Stimulated activated CD4-positive, alpha-beta T cell treated with anti-CD3 and anti-CD28 coated beads, Interleukin-4, amount 100 ng/mL, for 24 hours (primary cell): ENCODE measurements around the gene PATZ1.
A peak's percentile ranks its signal among the peaks of the same experiment; 100 is the strongest.

Experiments used
- DNase-seq: peaks from one replicate; pipeline ENCODE4 v3.0.0-alpha.2; 2020

Gene PATZ1

DNA sequence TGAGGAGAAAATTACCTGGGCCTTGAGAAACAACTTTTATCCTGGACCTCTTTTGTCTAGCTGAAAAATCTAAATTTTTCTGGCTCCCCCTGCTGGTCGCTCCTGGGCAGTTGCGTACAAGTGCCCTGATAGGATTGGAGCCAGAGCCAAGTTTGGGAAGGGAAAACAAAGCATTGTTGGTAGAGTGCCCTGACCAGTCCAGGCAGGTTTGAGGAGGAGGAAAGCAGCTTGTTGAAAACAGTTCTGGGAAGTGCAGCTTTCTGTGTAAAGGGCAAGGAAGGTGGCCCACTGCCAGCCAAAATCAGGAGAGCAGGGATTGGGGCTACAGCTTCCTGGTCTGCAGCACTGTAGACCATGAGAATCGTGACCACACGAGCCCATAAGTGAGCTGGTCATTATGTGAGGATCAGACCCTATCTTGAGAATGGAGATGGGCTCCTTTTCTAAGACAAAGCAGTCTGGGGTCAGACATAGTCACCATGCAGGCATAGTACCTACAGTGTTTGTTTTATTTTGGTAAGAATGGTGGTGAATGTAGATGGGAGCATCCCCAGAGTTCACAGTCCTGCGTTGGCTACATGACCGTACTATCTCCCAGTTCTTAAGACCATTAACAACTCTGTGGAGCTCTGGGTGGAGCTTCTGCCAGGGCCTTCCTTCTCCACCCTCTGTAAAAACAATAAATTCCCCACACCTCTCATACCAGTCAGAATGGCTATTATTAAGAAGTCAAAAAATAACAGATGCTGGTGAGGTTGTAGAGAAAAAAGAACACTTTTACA, 32.6 kb downstream of the PATZ1 start:
- peak; percentile 75 for DNase-seq

DNA sequence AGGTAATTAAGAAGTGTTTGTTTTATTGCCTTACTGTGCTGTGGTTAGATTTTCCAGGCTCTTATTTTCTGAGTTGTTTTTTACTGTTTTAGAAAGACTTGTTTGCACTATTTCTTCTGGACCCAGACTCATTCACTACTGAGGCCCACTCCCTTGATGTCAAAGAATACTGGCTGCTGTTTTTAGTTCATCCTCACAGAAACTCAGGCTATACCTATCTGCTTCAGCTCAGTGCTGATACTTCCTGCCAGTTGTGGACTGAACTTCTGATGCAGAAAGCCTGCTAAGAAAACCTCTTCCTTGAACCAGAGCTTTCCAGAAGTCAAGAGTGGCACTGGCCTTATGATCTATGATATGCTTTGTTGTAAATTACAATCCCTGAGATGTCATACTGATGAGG, 38.0 kb downstream of the PATZ1 start:
- no peak for DNase-seq

DNA sequence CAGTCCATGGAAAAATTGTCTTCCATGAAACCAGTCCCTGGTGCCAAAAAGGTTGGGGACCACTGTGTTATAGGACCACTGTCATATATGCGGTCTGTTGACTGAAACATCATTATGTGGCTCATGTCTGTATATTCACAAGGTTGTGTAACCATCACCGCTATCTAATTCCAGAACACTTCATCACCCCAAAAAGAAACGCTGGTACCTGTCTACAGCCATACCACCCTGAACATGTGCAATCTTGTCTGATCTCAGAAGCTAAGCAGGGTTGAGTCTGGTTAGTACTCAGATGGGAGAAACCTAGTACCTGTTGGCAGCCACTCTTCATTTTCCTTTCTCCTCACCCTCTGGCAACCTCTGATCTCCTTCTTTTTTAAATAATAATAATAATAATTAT, 41.0 kb downstream of the PATZ1 start:
- DNase-seq = no peak

DNA sequence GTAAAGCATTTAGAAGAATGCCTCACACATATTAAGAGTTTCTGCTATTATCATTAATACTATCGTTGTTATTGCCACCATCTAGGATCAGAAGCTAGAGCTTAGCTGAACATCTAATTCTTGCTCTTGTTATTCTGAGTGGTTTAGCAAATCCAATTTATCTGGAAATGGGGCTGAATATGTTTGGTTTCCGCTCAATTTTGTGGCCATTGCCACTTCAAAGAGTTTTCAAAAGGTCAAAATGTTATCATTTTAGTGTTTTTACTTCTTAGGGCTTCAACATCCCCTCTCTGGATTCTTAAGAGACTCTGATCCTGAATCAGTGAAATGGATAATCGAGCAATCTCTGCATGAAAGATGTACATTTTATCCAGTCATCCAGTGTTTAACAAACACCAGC, 43.6 kb downstream of the PATZ1 start:
- no peak for DNase-seq

GRCh38 chr22:31302006-31302405, 44.1 kb downstream of the PATZ1 start:
- no peak for DNase-seq

DNA sequence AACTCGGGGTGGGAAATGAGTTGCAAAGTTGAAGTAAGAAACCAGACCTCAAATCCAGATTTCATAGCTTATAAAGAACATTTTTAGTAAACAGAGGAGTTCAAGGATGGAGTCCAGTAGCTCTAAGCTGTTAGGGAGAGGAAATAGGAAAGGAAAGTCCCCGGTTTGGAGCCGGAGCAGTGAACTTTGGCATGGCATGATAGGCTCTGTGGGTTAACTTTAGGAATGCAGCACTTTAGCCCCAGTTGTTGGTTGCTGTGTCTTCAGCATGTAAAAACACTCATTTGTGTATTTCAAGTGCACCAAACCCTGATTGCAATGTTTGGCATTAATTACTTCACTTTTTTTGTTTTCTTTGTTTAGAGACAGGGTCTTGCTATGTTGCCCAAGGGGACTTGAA, 45.2 kb downstream of the PATZ1 start:
- DNase-seq = no peak

- DNase-seq = no peak
Observed at GRCh38 chr22:31295831-31296657, 50.1 kb downstream of the PATZ1 start.

GRCh38 chr22:31295360-31295759, 50.8 kb downstream of the PATZ1 start:
- DNase-seq = no peak

DNA sequence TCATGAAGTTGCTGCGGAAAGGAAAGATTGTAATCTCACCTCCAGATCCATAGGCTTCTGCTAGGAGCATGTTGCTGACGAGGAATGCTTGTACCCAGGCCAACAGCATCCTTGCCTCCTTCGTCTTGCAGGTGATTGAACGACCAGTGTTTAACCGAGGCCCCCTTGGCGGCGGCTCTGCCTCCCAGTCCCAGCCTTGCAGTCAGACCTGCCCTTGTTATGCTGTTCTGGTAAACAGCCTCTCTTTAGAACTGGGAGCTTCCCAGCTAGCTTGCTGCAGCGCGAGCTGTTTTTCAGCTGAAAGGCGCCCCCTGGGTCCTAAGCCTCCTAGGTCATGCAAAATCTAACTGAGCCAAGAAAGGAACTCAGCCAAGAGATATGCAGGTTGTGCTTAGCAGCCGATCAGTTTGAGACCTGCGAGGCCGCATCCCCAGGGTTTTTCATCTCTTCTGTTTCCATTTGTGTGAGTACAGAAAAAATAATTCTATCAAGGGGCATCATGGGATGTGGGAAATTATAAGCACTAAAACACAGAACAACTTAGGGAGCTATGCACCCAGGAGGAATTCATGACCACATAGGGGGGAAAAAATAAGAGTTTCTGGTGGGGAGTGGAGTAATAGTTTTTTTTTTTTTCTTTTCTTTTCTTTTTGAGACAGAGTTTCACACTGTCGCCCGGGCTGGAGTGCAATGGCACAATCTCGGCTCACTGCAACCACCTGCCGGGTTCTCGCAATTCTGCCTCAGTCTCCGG, 53.7 kb downstream of the PATZ1 start, which contains the start of gene PIK3IP1:
PIK3IP1 (minus strand) TSS at position 253 of the 754 bp plus-strand sequence; CDS start at position 109, 144 bp downstream.
- peak; percentile 84 for DNase-seq

- no peak for DNase-seq
Observed at GRCh38 chr22:31291481-31292235, 54.5 kb downstream of the PATZ1 start.

DNA sequence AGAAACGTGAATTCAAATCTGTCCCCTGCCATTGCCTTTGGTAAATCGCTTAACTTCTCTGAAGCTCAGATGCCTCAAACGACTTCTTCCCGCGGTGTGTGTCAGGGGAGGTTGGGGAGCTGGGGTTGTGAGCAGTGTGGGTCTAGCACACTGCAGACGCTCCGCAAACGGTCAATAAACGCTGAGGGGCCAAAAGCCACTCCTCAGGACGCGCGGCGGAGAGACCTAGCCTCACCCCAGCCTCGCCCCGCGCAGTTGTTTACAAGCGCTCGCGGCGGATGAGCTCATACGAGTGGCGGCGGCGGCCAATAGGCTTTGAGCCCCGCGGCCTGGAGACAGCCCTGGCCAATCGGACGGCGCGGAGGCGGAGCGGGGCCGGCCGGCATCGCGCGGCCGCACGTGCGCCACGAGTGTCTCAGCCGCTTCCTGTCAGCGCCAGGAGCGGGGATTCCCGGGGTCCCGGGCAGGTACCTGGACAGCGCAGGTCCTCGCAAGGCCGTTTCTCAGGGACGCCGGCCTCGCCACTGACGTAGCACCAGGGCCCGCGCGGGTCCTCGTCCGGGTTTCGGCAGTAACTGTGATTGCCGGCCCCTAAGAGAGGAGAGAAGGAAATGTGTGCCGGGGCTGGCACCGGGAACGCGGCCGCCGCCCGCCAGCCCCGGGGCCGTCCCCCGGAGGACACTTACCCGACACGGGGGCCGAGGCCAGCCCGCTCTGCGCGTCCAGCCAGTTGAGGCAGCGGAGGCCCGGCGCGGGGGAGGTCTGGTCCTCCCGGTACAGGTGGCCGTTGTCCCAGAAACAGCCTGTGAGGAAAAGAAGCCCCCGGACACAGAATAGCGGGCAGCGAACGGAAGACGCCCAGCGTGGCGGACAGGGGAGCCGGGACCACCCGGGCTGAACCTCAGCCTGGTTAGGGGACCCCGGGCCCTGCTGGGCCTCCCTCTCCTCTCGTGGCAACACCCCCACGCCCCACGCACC, 55.4 kb downstream of the PATZ1 start:
- DNase-seq = peak; percentile 94

DNA sequence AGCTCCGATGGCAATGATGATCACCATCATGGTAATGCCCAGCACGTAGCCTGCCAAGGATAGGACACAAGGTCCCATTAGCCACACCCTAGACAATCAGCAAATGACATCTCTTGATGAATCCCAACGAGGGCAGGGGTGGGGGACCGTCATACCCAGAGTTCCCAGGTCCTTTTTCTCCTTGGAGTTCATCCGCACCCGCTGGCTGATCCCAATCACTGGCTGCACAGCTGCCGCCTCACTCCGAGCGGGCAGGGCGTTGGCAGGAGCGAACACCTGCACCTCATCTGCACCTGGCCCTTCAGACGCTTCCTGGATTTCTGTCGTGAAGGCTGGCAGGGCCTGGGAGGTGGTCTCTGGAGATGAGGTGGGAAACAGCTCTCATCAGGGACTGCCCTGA, 56.8 kb downstream of the PATZ1 start:
- no peak for DNase-seq

GRCh38 chr22:31288496-31289240, 57.5 kb downstream of the PATZ1 start:
- no peak for DNase-seq

- no peak for DNase-seq
Observed at GRCh38 chr22:31287818-31288495, 58.2 kb downstream of the PATZ1 start.

DNA sequence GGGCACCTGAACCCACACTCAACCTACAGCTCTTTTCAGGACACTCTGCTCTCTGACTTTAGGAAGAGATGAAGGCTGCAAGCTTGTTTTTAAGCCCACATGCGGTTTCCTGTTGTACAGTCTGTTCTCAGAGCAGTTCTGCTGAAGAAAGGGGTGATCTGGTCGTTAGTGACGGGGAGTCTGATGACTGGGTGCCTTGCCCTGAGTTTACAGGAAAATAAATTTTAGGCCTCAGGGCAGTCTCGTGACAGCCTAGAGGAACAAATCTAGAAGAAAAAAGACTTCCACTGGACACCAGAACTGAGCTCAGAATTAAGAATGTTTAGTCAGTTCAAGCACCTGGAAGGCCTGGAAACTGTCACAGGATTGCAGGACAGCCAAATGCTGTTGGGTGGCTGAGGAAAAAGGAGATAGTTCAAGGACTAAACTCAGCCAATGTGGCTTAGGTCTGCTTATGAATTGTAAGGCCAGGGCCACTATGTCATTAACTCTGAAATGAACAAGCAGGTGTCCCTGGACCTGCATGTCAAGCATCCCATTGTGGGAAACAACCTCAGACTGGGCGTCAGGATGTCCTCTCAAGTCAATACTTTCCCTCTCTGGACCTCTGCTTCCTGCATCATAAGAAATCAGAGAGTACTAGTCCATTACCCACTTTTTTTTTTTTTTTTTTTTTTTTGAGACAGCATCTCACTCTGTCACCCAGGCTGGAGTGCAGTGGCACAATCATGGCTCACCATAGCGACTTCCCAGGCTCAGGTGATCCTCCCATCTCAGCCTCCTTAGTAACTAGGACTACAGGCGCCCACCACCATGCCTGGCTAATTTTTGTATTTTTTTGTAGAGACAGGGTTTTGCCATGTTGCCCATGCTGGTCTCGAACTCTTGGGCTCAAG, 59.5 kb downstream of the PATZ1 start:
- DNase-seq = peak; percentile 72

DNA sequence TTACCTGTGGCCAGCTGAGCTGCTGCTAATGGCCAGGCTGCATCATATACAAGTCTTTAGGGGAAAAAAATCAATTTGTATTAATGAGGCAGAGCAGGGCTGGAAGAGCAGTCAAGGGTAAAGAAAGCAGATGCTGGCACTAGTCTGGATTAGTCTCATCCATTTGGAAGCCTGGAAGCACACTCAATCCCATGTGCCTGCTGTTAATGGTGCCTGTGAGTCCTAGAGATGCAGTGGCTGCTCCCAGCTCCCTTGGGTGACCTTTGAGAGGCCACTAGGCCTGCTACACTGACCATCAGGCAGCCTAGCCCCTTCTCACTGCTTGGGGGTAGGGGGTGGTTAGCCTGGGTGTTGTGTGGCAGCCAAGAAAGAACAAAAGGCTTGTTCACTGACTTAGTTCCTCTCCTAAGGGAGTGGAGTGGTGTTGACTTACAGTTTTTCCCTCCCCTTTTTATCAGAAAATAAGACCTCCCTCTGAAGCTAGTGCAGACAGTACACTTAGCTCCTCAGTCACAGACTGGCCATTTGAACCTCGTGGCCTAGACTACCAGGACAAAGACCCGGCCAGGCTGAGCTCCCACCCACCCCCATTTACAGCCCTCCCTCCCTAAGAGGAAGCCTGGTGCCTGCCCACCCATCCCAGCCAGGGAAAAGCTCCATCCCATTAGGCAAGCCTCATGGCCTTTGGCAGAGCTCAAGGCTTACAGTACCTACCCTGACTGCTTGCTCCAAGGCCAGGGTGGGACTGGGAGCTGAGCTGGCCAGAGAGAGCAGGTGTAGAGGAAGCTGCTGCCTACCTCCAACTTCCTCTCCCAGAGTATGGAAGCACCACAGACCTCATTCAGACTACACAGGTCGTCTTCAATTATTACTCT, 61.6 kb downstream of the PATZ1 start:
- DNase-seq = no peak

GRCh38 chr22:31282748-31283468, 63.2 kb downstream of the PATZ1 start:
- DNase-seq = no peak
